Measurements from ENCODE around the gene KANTR. TPM values are rescaled to one million over a fixed set of nuclear protein-coding genes. Genes with fewer than 3 reads are reported as not detected.

KANTR gene
- total and polyA plus RNA-seq, 2 experiments from 2014 or later = 6.4 to 15.5 TPM

- TF ChIP-seq EZH2 (IDR thresholded peaks at IDR 0.05; ENCODE audit: low read depth, unreplicated experiment) (no peak), NANOG (IDR thresholded peaks at IDR 0.05; ENCODE audit: borderline replicate concordance) (no peak), POLR2AphosphoS5 (IDR thresholded peaks at IDR 0.05; ENCODE audit: low read depth) (no peak), ZNF114 (CRISPR knock-in tag; IDR thresholded peaks at IDR 0.05) (no peak), JUNB (IDR thresholded peaks at IDR 0.05; ENCODE audit: unreplicated experiment) (no peak), ZNF331 (CRISPR knock-in tag; IDR thresholded peaks at IDR 0.05; ENCODE audit: low read depth) (no peak), REST (IDR thresholded peaks at IDR 0.05; ENCODE audit: unreplicated experiment) (no peak), ETS1 (IDR thresholded peaks at IDR 0.05) (no peak), EZH2phosphoT487 (IDR thresholded peaks at IDR 0.05; ENCODE audit: unreplicated experiment) (no peak)
Measured at GRCh38 chrX:53114864-53115549, 21.1 kb downstream of the KANTR start (continued).

GRCh38 chrX:53115550-53115874, 21.6 kb downstream of the KANTR start:
- H3K36me3 Mint-ChIP-seq (ENCODE audit: low read depth) = peaks cover 2% of the 10 kb centered on the region; the same call in 2 of the 3 replicates
- Histone ChIP-seq H3K4me1 (ENCODE audit: insufficient read depth) (no peaks in the 10 kb centered on the region), H3F3A (replicated peaks; ENCODE audit: low read depth) (no peaks in the 10 kb centered on the region), H3K36me3 (ENCODE audit: insufficient read depth) (no peaks in the 10 kb centered on the region), H3K4me2 (no peak overlapping the region), H3K27me3 (ENCODE audit: insufficient read depth) (no peaks in the 10 kb centered on the region), H3K79me2 (replicated peaks; ENCODE audit: insufficient read depth) (no peaks in the 10 kb centered on the region), H2AFZ (no peak overlapping the region), H3K4me3 (no peak overlapping the region), H3K27ac (ENCODE audit: low read depth) (no peak overlapping the region), H4K20me1 (replicated peaks; ENCODE audit: insufficient read depth) (no peaks in the 10 kb centered on the region; the same call in 1 of the 2 replicates), H3K9me2 (ENCODE audit: insufficient read depth) (no peaks in the 10 kb centered on the region)
- 0 out of 2 replicates have a peak overlapping the region, but pooled peaks have one; percentile 29 for H3K27ac Mint-ChIP-seq
- ATAC-seq (no peak), DNase-seq (ENCODE audit: low spot score) (no peak)
- TF ChIP-seq ZNF114 (CRISPR knock-in tag; IDR thresholded peaks at IDR 0.05) (no peak), REST (IDR thresholded peaks at IDR 0.05; ENCODE audit: unreplicated experiment) (no peak), CTCF (conservative IDR thresholded peaks at IDR 0.05; ENCODE audit: low read depth in 2 of 2) (no peak), NANOG (IDR thresholded peaks at IDR 0.05; ENCODE audit: borderline replicate concordance) (no peak), ZNF331 (CRISPR knock-in tag; IDR thresholded peaks at IDR 0.05; ENCODE audit: low read depth) (no peak), ETS1 (IDR thresholded peaks at IDR 0.05) (no peak), POLR2AphosphoS5 (IDR thresholded peaks at IDR 0.05; ENCODE audit: low read depth) (no peak)
- no peak overlapping the region for H3K4me3 Mint-ChIP-seq
- no peaks in the 10 kb centered on the region for H3K9me3 Mint-ChIP-seq
- H3K4me1 Mint-ChIP-seq = peaks cover 4% of the 10 kb centered on the region; the same call in 2 of the 3 replicates
- peaks cover 3% of the 10 kb centered on the region for H3K27me3 Mint-ChIP-seq (ENCODE audit: insufficient read depth, low read depth, poor library complexity)
